ENCODE results near the gene CD58. TPM values are rescaled to one million over a fixed set of nuclear protein-coding genes. Genes with fewer than 3 reads are reported as not detected.

CD58 gene
- total and polyA plus RNA-seq, 12 donors = 6.3 to 43.6 (median 12.5) TPM

- H3K27ac ChIP-seq = no peak overlapping the region
- DNase-seq = no peak
- WGBS, 4 donors = 98 to 100% (median 100%) methylated on average over 1 of the region's 1 CpG
- H3K36me3 ChIP-seq (replicated peaks in 1 of 2) = no peaks in the 10 kb centered on the region
- no peaks in the 10 kb centered on the region for H3K27me3 ChIP-seq
- TF ChIP-seq CTCF (IDR thresholded peaks at IDR 0.05) (no peak), POLR2A (IDR thresholded peaks at IDR 0.05) (no peak)
- intact Hi-C loops (cut with DNase I) = no loop called here
- H3K4me3 ChIP-seq = no peak overlapping the region
- H3K9me3 ChIP-seq (replicated peaks in 1 of 3) = no peaks in the 10 kb centered on the region
- H3K4me1 ChIP-seq (replicated peaks in 1 of 2) = no peaks in the 10 kb centered on the region
These were observed 17.3 kb downstream of the CD58 start for GRCh38 chr1:116553386-116554115.

GRCh38 chr1:116546354-116546977, 24.4 kb downstream of the CD58 start:
- TF ChIP-seq CTCF (IDR thresholded peaks at IDR 0.05) = no peak
- no peak for TF ChIP-seq POLR2A (IDR thresholded peaks at IDR 0.05)
- H3K4me3 ChIP-seq = no peak overlapping the region
- intact Hi-C loops (cut with DNase I) = no loop called here
- H3K9me3 ChIP-seq (replicated peaks in 1 of 3) = no peaks in the 10 kb centered on the region
- H3K36me3 ChIP-seq (replicated peaks in 1 of 2) = peaks cover 0 to 11% of the 10 kb centered on the region in 2 donors
- H3K4me1 ChIP-seq (replicated peaks in 1 of 2) = no peaks in the 10 kb centered on the region
- no peak overlapping the region for H3K27ac ChIP-seq
- no peaks in the 10 kb centered on the region for H3K27me3 ChIP-seq
- 89 to 93% (median 90%) methylated on average over 4 of the region's 4 CpGs for WGBS, 4 donors
- DNase-seq = no peak

GRCh38 chr1:116545359-116545705, 25.5 kb downstream of the CD58 start:
- 92 to 97% (median 96%) methylated on average over 2 of the region's 2 CpGs for WGBS, 4 donors
- peaks cover 0 to 5% of the 10 kb centered on the region in 2 donors for H3K4me1 ChIP-seq (replicated peaks in 1 of 2)
- H3K27ac ChIP-seq = no peak overlapping the region
- no peak for DNase-seq
- H3K27me3 ChIP-seq = no peaks in the 10 kb centered on the region
- no peak for TF ChIP-seq CTCF (IDR thresholded peaks at IDR 0.05)
- no peak for TF ChIP-seq POLR2A (IDR thresholded peaks at IDR 0.05)
- no peak overlapping the region for H3K4me3 ChIP-seq
- intact Hi-C loops (cut with DNase I) = no loop called here
- no peaks in the 10 kb centered on the region for H3K9me3 ChIP-seq (replicated peaks in 1 of 3)
- H3K36me3 ChIP-seq (replicated peaks in 1 of 2) = peaks cover 0 to 11% of the 10 kb centered on the region in 2 donors

- H3K4me3 ChIP-seq = no peak overlapping the region
- no peak for DNase-seq
- H3K27me3 ChIP-seq = no peaks in the 10 kb centered on the region
- H3K4me1 ChIP-seq (replicated peaks in 1 of 2) = peaks cover 0 to 5% of the 10 kb centered on the region in 2 donors
- H3K9me3 ChIP-seq (replicated peaks in 1 of 3) = no peaks in the 10 kb centered on the region
- intact Hi-C loops (cut with DNase I) = no loop called here
- H3K36me3 ChIP-seq (replicated peaks in 1 of 2) = peaks cover 0 to 11% of the 10 kb centered on the region in 2 donors
- no peak for TF ChIP-seq CTCF (IDR thresholded peaks at IDR 0.05)
- TF ChIP-seq POLR2A (IDR thresholded peaks at IDR 0.05) = no peak
- 89 to 96% (median 94%) methylated on average over 7 to 8 of the region's 8 CpGs for WGBS, 4 donors
- no peak overlapping the region for H3K27ac ChIP-seq
These were observed 26.1 kb downstream of the CD58 start for GRCh38 chr1:116544588-116545358.

Measured in adrenal gland (tissue), 12 donors.